HepG2 (cell line): Measurements from ENCODE around the gene ADI1. TPM values are rescaled to one million over a fixed set of nuclear protein-coding genes. Genes with fewer than 3 reads are reported as not detected.
A peak's percentile ranks its signal among the peaks of the same experiment; 100 is the strongest.

ENCODE experiments used
- IRX3 ChIP-seq: sonication (generic); formaldehyde crosslinking; IDR thresholded peaks from 2 replicates; pipeline ENCODE4 v1.8.1; 2023; ENCODE audit warnings: mild to moderate bottlenecking, low read depth, missing genetic modification reagents, borderline replicate concordance
- MXD4 ChIP-seq: IDR thresholded peaks from 2 replicates; pipeline ENCODE4 v1.6.1; 2016; ENCODE audit warnings: mild to moderate bottlenecking, missing biosample characterization, missing genetic modification reagents
- MYC ChIP-seq: sonication (generic); formaldehyde crosslinking; IDR thresholded peaks from 2 replicates; pipeline ENCODE4 v1.9.0; 2021; ENCODE audit warnings: missing genetic modification reagents, borderline replicate concordance
- NONO ChIP-seq, 2 experiments: fragments of 450-650 bp in 1 of 2; sonication (generic) in 1 of 2; formaldehyde crosslinking in 1 of 2; IDR thresholded peaks in 1 of 2; conservative IDR thresholded peaks in 1 of 2; 2 replicates each; pipeline versions ENCODE4 v1.6.1 to v1.8.0; 2017 to 2022; ENCODE audit warnings: mild to moderate bottlenecking in 1 of 2, missing genetic modification reagents in 1 of 2, moderate library complexity in 1 of 2
- POLR2A ChIP-seq, 2 experiments: IDR thresholded peaks; 2 replicates each; pipeline ENCODE4 v1.6.1; 2011; ENCODE audit warnings: low read depth in 2 of 2, low read length in 2 of 2, mild to moderate bottlenecking in 1 of 2, moderate library complexity in 1 of 2; ENCODE audit not compliant: insufficient read depth in 1 of 2
- RBM39 ChIP-seq: fragments of 200-400 bp; formaldehyde crosslinking; IDR thresholded peaks from one replicate; pipeline ENCODE4 v1.6.1; 2018; ENCODE audit warnings: antibody characterized with exemption, mild to moderate bottlenecking, low read depth, low read length; ENCODE audit not compliant: poor library complexity, severe bottlenecking
- SOX6 ChIP-seq, 2 experiments: fragments of 450-650 bp in 1 of 2; sonication (generic) in 1 of 2; formaldehyde crosslinking in 1 of 2; IDR thresholded peaks; 2 replicates each; pipeline versions ENCODE4 v1.4.0 to v1.6.1; 2017 to 2020; ENCODE audit warnings: antibody characterized with exemption in 1 of 2, mild to moderate bottlenecking in 1 of 2, missing genetic modification reagents in 1 of 2
- ZNF12 ChIP-seq: sonication (generic); formaldehyde crosslinking; IDR thresholded peaks from 2 replicates; pipeline ENCODE4 v1.5.0; 2020; ENCODE audit warnings: missing genetic modification reagents
- ZNF430 ChIP-seq: sonication (generic); formaldehyde crosslinking; IDR thresholded peaks from 2 replicates; pipeline ENCODE4 v1.9.0; 2021; ENCODE audit warnings: mild to moderate bottlenecking, missing genetic modification reagents
- ZNF451 ChIP-seq: sonication (generic); formaldehyde crosslinking; IDR thresholded peaks from 2 replicates; pipeline ENCODE4 v1.5.0; 2020; ENCODE audit warnings: mild to moderate bottlenecking, missing genetic modification reagents
- polyA plus RNA-seq, 8 experiments: library from polyadenylated mRNA; depleted of rRNA in 3 of 8; stranded (reverse) in 7 of 8; unstranded in 1 of 8; fragments of >200 nt; fragmentation: Illumina TruSeq in 4 of 8; extraction: Trizol in 4 of 8; gene quantifications; 2 replicates each; pipeline versions ENCODE4 v1.2.1 to v1.2.3, GENCODE V29; 2011 to 2016; ENCODE audit warnings: low read depth in 4 of 8, missing spikeins in 1 of 8, mixed read lengths in 1 of 8; ENCODE audit not compliant: insufficient read depth in 1 of 8
- total RNA-seq, 5 experiments: library from RNA; depleted of rRNA; stranded (reverse); fragments of >200 nt; fragmentation: Illumina TruSeq; extraction: Trizol; gene quantifications; 2 replicates each; pipeline ENCODE4 v1.2.3, GENCODE V29; 2016; ENCODE audit warnings: low read depth in 1 of 5
- TF ChIP-seq, protein P1 (sequence below): sonication (generic); formaldehyde crosslinking; IDR thresholded peaks from 2 replicates; pipeline ENCODE4 v1.5.1; 2020; ENCODE audit warnings: mild to moderate bottlenecking, missing genetic modification reagents, moderate library complexity
- TF ChIP-seq, protein P2 (sequence below): sonication (generic); formaldehyde crosslinking; IDR thresholded peaks from 2 replicates; pipeline ENCODE4 v1.4.0; 2020; ENCODE audit warnings: missing genetic modification reagents
- TF ChIP-seq, protein P3 (sequence below): sonication (generic); formaldehyde crosslinking; IDR thresholded peaks from 2 replicates; pipeline ENCODE4 v1.5.0; 2020; ENCODE audit warnings: missing genetic modification reagents
- TF ChIP-seq, protein P4 (sequence below): sonication (generic); formaldehyde crosslinking; IDR thresholded peaks from 2 replicates; pipeline ENCODE4 v1.5.0; 2020; ENCODE audit warnings: missing genetic modification reagents, mild to moderate bottlenecking, borderline replicate concordance
- TF ChIP-seq, protein P5 (sequence below): sonication (generic); formaldehyde crosslinking; IDR thresholded peaks from 2 replicates; pipeline ENCODE4 v1.5.1; 2020; ENCODE audit warnings: mild to moderate bottlenecking, moderate library complexity, missing genetic modification reagents

Gene ADI1
- total and polyA plus RNA-seq, 2 of the 13 experiments (the other 11 are each of a cell fraction or from before 2014, with no cell fraction given): 28.7 to 123 TPM

DNA sequence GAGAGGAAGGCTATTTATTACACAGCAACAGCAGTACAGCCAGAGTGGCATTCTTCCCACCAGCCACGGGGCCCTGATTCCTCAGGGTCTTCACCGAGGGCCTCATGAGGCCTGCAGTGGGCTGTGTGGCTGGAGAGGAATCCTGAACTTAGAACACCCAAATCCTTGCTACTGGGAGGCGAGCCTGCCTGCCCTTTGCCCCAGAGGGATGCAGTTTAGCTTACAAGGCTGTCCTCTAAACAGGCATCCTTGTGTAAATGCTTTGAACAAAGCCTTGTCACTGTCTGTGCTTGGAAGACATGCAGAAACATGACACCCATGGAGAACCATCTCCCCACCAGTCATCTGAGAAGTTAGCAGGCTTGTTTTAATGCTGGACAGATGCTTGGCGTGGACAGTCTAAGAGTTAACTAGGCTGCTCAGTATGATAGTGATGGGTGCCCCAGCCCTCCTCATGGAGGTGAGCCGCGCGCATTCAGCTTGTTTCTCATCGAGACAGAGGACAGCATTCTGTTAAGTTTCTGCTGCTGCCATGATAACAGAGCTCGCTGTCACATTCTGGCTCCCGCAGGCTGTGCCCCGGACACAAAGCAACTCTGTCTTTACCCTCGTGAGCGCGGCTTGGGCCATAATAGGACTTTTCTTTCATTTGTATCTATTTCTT lies 42.9 kb downstream of the ADI1 start (continued):
- TF ChIP-seq, protein P1, sequence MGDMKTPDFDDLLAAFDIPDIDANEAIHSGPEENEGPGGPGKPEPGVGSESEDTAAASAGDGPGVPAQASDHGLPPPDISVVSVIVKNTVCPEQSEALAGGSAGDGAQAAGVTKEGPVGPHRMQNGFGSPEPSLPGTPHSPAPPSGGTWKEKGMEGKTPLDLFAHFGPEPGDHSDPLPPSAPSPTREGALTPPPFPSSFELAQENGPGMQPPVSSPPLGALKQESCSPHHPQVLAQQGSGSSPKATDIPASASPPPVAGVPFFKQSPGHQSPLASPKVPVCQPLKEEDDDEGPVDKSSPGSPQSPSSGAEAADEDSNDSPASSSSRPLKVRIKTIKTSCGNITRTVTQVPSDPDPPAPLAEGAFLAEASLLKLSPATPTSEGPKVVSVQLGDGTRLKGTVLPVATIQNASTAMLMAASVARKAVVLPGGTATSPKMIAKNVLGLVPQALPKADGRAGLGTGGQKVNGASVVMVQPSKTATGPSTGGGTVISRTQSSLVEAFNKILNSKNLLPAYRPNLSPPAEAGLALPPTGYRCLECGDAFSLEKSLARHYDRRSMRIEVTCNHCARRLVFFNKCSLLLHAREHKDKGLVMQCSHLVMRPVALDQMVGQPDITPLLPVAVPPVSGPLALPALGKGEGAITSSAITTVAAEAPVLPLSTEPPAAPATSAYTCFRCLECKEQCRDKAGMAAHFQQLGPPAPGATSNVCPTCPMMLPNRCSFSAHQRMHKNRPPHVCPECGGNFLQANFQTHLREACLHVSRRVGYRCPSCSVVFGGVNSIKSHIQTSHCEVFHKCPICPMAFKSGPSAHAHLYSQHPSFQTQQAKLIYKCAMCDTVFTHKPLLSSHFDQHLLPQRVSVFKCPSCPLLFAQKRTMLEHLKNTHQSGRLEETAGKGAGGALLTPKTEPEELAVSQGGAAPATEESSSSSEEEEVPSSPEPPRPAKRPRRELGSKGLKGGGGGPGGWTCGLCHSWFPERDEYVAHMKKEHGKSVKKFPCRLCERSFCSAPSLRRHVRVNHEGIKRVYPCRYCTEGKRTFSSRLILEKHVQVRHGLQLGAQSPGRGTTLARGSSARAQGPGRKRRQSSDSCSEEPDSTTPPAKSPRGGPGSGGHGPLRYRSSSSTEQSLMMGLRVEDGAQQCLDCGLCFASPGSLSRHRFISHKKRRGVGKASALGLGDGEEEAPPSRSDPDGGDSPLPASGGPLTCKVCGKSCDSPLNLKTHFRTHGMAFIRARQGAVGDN (CRISPR knock-in tag): peak; percentile 42
- TF ChIP-seq IRX3: no peak
- TF ChIP-seq, protein P2, sequence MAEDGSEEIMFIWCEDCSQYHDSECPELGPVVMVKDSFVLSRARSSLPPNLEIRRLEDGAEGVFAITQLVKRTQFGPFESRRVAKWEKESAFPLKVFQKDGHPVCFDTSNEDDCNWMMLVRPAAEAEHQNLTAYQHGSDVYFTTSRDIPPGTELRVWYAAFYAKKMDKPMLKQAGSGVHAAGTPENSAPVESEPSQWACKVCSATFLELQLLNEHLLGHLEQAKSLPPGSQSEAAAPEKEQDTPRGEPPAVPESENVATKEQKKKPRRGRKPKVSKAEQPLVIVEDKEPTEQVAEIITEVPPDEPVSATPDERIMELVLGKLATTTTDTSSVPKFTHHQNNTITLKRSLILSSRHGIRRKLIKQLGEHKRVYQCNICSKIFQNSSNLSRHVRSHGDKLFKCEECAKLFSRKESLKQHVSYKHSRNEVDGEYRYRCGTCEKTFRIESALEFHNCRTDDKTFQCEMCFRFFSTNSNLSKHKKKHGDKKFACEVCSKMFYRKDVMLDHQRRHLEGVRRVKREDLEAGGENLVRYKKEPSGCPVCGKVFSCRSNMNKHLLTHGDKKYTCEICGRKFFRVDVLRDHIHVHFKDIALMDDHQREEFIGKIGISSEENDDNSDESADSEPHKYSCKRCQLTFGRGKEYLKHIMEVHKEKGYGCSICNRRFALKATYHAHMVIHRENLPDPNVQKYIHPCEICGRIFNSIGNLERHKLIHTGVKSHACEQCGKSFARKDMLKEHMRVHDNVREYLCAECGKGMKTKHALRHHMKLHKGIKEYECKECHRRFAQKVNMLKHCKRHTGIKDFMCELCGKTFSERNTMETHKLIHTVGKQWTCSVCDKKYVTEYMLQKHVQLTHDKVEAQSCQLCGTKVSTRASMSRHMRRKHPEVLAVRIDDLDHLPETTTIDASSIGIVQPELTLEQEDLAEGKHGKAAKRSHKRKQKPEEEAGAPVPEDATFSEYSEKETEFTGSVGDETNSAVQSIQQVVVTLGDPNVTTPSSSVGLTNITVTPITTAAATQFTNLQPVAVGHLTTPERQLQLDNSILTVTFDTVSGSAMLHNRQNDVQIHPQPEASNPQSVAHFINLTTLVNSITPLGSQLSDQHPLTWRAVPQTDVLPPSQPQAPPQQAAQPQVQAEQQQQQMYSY: no peak
- TF ChIP-seq MYC (CRISPR knock-in tag): peak; percentile 34; the same call in 1 of the 2 replicates
- TF ChIP-seq, protein P3, sequence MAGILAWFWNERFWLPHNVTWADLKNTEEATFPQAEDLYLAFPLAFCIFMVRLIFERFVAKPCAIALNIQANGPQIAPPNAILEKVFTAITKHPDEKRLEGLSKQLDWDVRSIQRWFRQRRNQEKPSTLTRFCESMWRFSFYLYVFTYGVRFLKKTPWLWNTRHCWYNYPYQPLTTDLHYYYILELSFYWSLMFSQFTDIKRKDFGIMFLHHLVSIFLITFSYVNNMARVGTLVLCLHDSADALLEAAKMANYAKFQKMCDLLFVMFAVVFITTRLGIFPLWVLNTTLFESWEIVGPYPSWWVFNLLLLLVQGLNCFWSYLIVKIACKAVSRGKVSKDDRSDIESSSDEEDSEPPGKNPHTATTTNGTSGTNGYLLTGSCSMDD (CRISPR knock-in tag): no peak
- TF ChIP-seq ZNF12 (CRISPR knock-in tag): no peak
- no peak for TF ChIP-seq MXD4 (CRISPR knock-in tag)
- TF ChIP-seq, protein P4, sequence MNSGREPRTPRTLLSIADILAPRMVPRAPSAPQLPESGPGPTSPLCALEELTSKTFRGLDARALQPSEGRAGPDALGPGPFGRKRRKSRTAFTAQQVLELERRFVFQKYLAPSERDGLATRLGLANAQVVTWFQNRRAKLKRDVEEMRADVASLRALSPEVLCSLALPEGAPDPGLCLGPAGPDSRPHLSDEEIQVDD: no peak
- TF ChIP-seq ZNF451 (CRISPR knock-in tag): 0 out of 2 replicates have a peak, but pooled peaks have one; percentile 38
- 0 out of 2 replicates have a peak, but pooled peaks have one; percentile 54 for TF ChIP-seq ZNF430 (CRISPR knock-in tag)
- 0 out of 4 replicates have a peak, but pooled peaks of 1 of the 2 experiments have one; percentile 18 for TF ChIP-seq POLR2A (IDR thresholded peaks at IDR 0.05; ENCODE audit: insufficient read depth in 1 of 2, low read depth in 2 of 2, low read length in 2 of 2)
- TF ChIP-seq RBM39: no peak
- TF ChIP-seq, protein P5, sequence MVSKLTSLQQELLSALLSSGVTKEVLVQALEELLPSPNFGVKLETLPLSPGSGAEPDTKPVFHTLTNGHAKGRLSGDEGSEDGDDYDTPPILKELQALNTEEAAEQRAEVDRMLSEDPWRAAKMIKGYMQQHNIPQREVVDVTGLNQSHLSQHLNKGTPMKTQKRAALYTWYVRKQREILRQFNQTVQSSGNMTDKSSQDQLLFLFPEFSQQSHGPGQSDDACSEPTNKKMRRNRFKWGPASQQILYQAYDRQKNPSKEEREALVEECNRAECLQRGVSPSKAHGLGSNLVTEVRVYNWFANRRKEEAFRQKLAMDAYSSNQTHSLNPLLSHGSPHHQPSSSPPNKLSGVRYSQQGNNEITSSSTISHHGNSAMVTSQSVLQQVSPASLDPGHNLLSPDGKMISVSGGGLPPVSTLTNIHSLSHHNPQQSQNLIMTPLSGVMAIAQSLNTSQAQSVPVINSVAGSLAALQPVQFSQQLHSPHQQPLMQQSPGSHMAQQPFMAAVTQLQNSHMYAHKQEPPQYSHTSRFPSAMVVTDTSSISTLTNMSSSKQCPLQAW: no peak
- no peak for TF ChIP-seq SOX6 (IDR thresholded peaks at IDR 0.05)
- peak; percentile 81 for TF ChIP-seq SOX6 (CRISPR knock-in tag; IDR thresholded peaks at IDR 0.05)
- TF ChIP-seq NONO (IDR thresholded peaks at IDR 0.05): no peak
- TF ChIP-seq NONO (CRISPR knock-in tag; conservative IDR thresholded peaks at IDR 0.05): peak; percentile 34; the same call in 1 of the 2 replicates
